CMK (cell line): ENCODE measurements around the gene ZNF708.
"Not testable (repeated sequence)": the region's sequence is repeated elsewhere in the genome, so short reads cannot be mapped to it uniquely, and the experiment has no call there.

Experiments used
- DNase-seq: peaks from one replicate; pipeline ENCODE4 v3.0.0-alpha.2; 2010; ENCODE audit warnings: low read depth

The ZNF708 gene

DNA sequence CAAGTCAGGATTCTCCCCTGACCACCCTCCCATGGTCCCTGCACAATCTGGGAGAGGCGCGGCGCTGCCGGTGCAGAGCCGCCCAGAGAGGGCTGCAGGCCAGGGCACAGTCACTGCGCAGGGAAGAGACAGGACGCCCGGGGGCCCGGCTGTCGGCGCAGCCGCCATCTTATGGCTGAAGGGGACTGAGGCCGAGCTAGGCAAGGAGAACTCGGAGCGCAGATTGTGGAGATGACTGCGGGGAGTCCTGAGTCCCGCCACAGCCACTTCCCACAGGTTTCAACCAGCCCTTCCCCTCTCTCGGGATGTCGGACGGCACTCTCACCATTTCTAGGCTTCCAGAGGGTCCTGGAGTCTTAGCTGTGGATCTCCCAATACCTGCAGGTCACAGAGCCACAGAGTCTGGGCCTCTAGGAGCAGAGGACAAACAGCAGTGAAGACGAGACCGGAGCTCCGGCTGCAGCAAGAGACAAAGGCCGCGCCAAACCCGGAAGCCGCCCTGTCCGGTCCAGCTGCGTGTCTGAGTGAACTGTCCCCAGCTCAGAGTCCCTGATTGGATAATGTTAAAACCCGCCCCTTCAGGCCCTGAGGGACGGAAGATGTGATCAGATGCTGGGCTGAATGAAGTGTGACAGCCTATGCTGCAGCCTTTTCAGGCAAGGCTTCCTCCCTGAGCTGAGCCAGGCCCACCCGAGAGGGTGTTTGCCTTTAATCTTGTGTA lies at the start of gene ZNF708:
Gene ZNF708 (minus strand): TSS at position 526 of the 721 bp plus-strand sequence. CDS start 198 bp downstream, at position 328.
- DNase-seq, result peak; percentile 69

DNA sequence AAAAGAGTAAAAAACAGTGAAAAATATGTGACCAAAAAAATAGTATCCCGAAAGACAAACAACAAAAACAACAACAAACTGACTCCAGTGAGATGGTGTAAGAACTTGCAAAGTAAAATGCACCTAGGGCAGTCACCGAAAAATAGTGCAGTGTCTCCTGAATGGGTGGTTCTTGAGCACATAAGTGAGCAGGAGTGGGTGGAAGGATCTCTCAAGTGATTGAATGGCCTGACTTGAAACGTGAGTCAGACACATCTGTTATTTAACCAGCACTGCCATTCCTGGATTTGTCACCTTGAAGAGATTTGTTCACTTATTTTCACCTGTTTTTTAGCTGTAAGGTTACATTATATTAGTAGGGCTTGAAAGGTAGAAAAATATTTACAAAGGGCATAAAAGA lies 33.1 kb upstream of the ZNF708 start:
- DNase-seq, result no peak

DNA sequence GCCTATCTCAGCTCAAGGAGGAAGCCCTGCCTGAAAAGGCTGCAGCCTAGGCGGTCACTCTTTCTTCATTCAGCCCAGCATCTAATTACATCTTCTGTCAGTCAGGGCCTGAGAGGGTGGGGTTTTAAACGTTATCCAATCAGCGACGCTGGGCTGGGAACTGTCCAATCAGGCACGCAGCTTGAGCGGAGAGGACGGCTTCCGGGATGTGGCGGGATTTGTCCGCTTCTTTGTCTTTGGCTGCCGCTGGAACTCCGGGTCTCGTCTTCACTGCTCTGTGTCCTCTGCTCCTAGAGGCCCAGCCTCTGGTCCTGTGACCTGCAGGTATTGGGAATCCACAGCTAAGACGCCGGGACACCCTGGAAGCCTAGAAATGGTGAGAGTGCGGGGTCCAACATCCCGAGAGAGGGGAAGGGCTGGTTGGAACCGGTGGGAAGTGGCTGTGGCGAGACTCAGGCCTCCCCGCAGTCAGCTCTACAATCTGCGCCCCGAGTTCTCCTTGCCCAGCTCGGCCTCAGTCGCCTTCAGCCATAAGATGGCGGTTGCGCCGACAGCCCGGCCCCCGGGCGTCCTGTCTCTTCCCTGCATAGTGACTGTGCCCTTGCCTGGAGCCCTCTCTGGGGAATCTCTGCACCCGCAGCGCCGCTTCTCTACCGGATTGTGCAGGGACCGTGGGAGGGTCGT lies 29.7 kb upstream of the ZNF708 start, which contains the start of gene ZNF738:
Gene ZNF738 (plus strand): TSS at position 233 of the 684 bp plus-strand sequence. CDS start 141 bp downstream, at position 374.
- DNase-seq, result peak; percentile 51

DNA sequence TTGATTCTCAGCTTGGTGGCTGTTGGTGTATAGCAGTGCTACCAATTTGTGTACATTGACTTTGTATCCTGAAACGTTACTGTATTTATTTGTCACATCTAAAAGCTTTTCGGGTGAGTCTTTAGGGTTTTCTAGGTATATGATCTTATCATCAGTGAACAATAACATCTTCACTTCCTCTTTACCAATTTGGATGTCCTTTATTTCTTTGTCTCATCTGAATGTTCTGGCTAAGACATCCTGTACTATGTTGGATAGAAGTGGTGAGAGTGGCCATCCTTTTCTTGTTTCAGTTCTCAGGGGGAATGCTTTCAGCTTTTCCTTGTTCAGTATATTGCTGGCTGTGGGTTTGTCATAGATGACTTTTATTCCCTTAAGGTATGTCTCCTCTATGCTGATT lies 23.6 kb upstream of the ZNF708 start:
- no peak for DNase-seq

DNA sequence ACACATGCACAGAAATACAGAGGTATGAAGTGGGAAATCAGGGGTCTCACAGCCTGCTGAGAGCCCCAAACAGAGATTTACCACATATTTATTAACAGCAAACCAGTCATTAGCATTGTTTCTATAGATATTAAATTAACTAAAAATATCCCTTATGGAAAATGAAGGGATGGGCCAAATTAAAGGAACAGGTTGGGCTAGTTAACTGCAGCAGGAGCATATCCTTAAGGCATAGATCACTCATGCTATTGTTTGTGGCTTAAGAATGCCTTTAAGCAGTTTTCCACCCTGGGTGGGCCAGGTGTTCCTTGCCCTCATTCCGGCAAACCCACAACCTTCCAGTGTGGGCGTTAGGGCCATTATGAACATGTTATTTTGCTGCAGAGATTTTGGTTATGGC lies 15.6 kb upstream of the ZNF708 start:
- DNase-seq, result not testable (repeated sequence)

DNA sequence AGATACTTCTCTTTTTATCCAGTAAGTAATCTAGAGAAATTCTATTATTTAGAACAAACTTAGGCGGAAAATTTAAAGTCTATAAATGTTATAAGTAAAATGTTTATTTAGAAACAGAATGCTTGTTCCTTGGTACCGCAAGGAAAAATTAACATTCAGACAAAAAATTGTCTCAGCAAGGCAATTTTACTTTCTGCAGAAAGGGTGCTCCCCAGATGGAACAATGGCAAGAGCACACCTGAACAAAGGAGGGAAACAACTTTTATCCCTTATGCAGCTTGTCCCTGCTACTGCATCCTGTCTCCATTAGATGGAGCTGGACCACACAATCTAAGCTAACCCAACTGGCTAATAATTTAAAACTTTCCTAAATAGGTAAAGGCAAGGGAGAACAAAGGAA lies 6.5 kb upstream of the ZNF708 start:
- DNase-seq, result no peak

DNA sequence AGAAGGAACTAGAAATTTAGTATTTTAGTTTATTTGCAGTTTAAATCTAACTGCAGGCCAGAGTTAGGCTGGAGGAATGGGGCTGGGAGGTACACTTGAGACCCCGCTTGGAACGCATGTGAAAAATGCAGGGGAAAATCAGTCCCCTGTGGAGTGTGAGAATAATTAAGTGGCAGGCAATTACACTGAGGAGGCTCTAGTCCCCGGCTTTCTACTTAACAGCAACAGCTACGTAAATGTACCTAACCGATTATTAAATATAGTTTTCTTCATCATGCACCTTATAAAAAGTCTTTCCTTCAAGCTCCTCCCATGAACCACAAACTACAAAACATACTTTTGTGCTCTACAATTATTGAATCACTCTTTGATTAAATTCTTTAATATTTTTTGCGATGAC lies 804 bp downstream of the ZNF708 start:
- no peak for DNase-seq

DNA sequence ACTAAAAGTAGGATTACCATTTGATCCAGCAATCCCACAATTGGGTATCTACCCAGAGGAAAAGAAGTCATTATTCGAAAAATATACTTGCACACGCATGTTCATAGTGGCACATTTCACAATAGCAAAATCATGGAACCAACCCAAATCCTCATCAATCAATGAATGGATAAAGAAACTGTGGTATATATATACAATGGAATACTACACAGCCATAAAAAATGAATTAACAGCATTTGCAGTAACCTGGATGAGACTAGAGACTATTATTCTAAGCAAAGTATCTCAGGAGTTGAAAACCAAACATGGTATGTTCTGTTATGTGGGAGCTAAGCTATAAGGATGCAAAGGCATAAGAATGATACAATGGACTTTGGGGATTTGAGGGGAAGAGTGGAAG lies 3.0 kb downstream of the ZNF708 start:
- DNase-seq, result no peak

DNA sequence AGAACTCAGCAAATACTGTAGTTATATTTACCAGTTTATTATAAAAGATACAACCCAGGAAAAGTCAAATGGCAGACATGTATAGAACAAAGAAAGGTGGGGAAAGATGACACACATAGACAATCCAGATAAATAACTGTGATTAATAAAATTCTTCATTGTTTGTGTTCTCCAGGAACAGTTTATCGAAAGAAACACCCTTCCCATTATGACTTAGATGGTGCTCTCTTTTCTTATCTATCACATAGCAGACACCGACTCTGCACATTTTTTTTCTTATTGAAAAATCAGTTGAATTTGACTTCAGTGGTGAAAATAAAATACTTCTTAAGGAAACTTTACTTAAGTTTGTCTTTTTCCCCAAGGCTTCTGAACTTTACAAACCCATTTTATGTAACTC lies 6.2 kb downstream of the ZNF708 start:
- DNase-seq, result no peak

DNA sequence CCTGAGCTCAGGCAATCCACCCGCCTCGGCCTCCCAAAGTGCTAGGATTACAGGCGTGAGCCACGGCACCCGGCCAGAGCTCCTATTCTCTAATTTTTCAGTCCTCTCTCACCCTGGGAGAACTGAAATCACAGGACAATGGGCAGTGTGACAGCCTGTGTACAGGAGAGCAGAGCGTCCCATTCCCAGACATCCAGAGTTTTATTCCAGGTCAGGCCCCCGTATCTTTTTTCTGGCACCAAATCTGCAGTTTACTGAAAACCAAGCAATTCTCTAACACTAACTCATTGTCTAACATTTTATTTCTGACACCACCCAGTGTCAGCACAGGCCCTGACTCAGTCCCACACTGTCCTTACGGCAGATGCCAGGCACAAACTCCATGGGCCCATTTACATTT lies 6.7 kb downstream of the ZNF708 start:
- no peak for DNase-seq

DNA sequence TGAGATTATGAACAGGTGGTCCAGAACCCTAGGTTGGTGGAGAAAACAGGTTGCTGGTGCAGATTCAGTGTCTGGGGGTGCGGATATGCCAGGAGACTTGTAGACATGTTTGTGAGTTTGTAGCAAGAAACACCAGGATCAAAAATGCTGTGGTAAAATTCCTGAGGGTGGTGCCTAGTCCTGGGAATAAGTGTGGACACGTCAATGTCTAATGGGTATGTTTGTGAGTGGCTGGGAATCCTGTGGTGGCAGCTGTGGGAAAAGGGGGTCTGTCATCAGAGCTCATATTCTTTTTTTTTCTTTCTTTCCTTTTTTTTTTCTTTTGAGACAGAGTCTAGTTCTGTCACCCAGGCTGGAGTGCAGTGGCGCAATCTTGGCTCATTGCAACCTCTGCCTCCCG lies 7.2 kb downstream of the ZNF708 start:
- no peak for DNase-seq

DNA sequence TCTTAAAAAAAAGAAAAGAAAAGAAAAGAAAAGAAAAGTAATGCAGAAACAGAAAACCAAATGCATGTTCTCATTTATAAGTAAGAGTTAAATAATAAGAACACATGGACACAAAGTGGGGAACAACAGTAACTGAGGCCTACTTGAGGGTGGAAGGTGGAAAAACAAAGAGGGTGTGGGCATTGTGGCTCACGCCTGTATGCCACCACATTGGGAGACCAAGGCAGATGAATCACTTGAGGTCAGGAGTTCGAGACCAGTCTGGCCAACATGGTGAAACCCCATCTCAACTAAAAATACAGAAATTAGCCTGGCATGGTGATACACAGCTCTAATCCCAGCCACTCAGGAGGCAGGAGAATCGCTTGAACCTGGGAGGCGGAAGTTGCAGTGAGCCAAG lies 8.1 kb downstream of the ZNF708 start:
- no peak for DNase-seq

DNA sequence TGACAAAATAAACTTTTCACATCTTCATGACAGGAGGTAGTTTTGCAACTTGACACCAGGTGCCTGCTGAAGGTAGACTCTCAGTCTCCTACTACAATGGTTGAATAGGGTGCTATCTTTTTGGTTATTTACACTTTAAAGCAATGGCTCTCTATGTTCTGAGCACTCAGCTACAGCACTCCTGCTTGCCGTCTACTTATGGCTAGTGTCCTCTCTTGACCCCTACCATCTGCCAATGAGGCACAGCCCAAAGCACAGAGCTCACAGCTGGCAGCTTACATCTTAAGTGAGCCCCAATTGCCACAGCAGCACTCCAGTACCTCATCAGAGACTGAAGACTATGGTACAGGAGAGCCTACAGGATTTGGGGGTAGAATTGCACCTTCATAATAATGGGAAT lies 11.4 kb downstream of the ZNF708 start:
- no peak for DNase-seq

DNA sequence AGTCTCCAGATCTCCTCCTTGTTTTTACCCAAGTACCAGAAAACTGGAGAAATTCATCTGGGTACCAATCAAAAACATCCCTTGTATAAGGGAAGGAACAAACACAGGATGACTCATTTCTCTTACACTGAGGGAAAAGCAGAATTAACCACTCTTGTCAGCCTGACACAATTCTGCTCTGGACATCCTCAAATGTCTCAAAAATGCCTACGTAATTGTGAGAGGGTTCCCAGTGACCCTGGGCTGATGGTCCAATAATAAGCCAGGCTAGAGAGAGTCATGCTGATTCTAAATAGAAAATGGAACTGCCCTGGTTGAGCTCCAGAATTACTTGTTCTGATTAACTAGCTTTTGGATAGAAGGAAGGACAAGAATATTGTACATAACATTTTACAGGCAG lies 14.5 kb downstream of the ZNF708 start:
- no peak for DNase-seq

DNA sequence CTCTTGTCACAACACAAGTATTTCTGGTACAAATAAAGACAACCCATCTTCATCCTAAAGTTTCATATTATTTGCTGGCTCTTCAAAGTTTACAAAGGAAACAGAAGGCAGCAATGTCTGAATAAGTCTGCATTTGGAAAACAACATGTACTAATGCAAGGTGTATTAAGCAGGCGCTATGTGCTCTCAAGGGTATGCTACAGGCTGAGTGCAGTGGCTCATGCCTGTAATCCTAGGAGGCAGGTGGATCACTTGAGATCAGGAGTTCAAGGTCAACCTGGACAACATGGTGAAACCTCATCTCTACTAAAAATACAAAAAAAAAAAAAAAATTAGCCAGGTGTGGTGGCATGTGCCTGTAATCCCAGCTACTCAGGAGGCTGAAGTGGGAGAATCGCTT lies 16.4 kb downstream of the ZNF708 start:
- not testable (repeated sequence) for DNase-seq

DNA sequence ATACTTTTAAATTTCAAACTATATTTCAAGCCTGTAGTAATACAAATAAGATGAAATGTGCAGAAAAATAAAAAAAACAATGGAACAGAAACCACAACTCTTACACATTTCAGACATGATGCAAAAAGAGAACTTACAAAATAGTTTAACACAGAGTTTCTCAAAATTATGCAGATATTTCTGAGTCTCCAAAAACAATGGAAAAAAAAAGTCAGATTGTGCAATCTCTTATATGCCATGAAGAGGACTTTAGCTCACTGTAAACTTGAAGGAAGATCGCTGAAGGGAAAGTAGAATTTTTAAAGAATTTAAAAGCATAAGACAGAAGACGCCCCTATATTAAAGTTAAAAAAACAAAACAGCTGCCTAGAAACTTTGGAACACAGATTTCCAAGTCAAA lies 20.4 kb downstream of the ZNF708 start:
- DNase-seq, result no peak

DNA sequence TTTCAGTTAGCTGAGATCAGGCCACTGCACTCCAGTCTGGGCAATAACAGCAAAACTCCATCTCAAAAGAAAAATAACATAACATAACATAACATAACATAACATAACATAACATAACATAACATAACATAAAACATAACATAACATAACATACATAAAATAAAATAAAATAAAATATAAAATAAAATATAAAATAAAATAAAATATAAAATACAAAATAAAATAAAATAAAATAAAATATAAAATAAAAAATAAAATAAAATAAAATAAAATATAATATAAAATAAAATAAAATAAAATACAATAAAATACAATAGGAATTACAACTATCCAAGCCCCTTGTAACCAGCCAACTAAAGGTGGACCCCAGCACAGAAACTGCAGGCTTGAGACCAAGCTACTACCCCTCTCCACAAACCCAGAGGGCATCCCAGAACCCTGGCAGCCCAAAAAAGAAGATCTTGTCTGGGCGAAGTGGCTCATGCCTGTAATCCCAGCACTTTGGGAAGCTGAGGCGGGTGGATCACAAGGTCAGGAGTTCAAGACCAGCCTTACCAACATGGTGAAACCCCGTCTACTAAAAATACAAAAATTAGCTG lies 22.2 kb downstream of the ZNF708 start:
- DNase-seq, result not testable (repeated sequence)

DNA sequence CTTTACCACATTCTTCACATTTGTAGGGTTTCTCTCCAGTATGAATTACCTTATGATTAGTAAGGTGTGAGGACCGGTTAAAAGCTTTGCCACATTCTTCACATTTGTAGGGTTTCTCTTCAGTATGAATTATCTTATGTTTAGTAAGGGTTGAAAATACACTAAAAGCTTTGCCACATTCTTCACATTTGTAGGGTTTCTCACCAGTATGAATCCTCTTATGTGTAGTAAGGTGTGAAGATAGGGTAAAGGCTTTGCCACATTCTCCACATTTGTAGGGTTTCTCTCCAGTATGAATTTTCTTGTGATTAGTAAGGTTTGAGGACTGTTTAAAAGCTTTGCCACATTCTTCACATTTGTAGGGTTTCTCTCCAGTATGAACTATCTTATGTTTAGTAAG lies 35.4 kb downstream of the ZNF708 start:
- not testable (repeated sequence) for DNase-seq

DNA sequence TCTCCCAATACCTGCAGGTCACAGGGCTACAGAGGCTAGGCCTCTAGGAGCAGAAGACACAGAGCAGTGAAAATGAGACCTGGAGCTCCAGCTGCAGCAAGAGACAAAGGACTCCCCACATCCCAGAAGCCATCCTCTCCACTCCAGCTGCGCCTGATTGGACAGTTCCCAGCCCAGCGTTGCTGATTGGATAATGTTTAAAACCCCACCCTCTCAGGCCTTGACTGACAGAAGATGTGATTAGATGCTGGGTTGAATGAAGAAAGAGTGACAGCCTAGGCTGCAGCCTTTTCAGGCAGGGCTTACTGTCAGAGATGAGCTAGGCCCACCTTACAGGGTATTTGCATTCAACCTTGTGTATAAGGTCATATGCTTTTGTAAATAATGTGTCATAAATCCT lies 59.4 kb downstream of the ZNF708 start:
- DNase-seq, result no peak

DNA sequence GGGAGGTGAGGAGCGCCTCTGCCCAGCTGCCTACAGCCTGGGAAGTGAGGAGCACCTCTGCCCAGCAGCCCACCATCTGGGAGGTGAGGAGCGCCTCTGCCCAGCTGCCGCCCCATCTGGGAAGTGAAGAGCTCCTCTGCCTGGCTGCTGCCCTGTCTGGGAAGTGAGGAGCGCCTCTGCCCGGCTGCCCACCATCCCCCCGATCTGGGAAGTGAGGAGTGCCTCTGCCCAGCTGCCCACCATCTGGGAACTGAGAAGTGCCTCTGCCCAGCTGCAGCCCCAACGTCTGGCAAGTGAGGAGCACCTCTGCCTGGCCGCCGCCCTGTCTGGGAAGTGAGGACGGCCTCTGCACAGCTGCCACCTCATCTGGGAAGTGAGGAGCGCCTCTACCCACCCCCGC lies 64.3 kb downstream of the ZNF708 start:
- no peak for DNase-seq

DNA sequence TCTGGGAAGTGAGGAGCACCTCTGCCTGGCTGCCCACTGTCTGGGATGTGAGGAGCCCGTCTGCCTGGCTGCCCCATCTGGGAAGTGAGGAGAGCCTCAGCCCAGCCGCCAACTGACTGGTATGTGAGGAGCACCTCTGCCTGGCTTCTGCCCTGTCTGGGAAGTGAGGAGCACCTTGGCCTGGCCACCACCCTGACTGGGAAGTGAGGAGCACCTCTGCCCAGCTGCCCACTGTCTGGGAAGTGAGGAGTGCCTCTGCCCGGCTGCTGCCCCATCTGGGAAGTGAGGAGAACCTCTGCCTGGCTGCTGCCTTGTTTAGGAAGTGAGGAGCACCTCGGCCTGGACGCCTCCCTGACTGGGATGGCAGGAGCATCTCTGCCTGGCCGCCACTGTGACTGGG lies 64.8 kb downstream of the ZNF708 start:
- no peak for DNase-seq

DNA sequence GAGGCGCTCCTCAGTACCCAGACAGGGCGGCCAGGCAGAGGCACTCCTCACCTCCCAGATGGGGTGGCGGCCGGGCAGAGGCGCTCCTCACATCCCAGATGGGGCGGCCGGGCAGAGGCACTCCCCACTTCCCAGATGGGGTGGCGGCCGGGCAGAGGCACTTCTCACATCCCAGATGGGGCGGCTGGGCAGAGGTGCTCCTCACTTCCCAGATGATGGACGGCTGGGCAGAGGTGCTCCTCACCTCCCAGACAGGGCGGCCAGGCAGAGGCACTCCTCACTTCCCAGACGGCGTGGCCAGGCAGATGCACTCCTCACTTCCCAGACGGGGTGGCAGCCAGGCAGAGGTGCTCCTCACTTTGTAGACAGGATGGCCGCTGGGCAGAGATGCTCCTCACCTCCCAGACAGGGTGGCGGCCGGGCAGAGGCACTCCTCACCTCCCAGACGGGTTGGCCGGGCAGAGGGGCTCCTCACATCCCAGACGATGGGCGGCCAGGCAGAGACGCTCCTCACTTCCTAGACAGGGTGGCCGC lies 68.3 kb downstream of the ZNF708 start:
- not testable (repeated sequence) for DNase-seq
